SU-DHL-6 (cell line): ENCODE results near the gene ZNF385C.

Source experiments
- CTCF ChIP-seq: fragments of 200-600 bp; sonication (generic); IDR thresholded peaks from one replicate; pipeline ENCODE4 v1.5.1; 2017; ENCODE audit warnings: antibody characterized with exemption, mild to moderate bottlenecking, low read length, moderate library complexity; ENCODE audit not compliant: insufficient read depth, poor library complexity, severe bottlenecking
- EZH2phosphoT487 ChIP-seq: fragments of 200-600 bp; sonication (generic), shearing (Covaris generic); conservative IDR thresholded peaks from 2 replicates; pipeline ENCODE4 v1.6.1; 2018; ENCODE audit warnings: mild to moderate bottlenecking, antibody characterized with exemption, low read length, moderate library complexity, mixed read lengths

GRCh38 chr17:42010898-42011516, 87.3 kb downstream of the ZNF385C start:
- TF ChIP-seq CTCF (no peak), EZH2phosphoT487 (no peak)
